Loucy (cell line): ENCODE measurements around the gene EIPR1.

Experiments used
- EZH2phosphoT487 ChIP-seq: fragments of 200-600 bp; IDR thresholded peaks from 2 replicates; pipeline ENCODE4 v1.6.1; 2018; ENCODE audit warnings: antibody characterized with exemption, mild to moderate bottlenecking, moderate library complexity, borderline replicate concordance
- TF ChIP-seq, protein P1 (sequence below): fragments of 200-600 bp; sonication (generic); conservative IDR thresholded peaks from 2 replicates; pipeline ENCODE4 v1.5.1; 2014; ENCODE audit warnings: mild to moderate bottlenecking, antibody characterized with exemption, low read length

DNA sequence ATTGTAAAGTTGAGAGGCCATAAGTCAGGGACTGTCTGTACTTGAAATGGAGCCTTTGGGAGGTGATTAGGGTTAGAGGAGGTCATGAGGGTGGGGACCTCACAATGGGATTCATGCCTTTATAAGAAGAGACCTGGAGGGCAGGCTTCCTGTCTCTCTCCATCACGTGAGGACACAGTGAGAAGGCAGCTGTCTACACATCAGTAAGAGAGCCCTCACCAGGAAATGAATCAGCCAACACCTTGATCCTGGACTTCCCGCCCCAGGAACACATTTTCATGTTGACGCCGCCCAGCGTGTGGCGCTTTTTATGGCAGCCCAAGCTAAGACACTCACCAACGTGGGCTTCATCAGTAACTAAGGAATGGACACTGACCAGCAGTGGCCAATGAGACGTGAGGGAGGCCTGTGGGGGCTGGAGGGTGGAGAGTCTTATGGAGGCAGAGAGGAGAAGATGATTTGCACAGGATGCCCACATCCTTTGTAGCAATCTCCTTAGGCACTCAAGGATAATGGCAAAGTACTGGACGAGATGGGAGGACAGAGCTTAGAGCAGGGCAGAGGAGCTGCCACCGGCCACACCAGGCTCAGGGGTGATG, 162.7 kb downstream of the EIPR1 start:
- TF ChIP-seq, protein P1, sequence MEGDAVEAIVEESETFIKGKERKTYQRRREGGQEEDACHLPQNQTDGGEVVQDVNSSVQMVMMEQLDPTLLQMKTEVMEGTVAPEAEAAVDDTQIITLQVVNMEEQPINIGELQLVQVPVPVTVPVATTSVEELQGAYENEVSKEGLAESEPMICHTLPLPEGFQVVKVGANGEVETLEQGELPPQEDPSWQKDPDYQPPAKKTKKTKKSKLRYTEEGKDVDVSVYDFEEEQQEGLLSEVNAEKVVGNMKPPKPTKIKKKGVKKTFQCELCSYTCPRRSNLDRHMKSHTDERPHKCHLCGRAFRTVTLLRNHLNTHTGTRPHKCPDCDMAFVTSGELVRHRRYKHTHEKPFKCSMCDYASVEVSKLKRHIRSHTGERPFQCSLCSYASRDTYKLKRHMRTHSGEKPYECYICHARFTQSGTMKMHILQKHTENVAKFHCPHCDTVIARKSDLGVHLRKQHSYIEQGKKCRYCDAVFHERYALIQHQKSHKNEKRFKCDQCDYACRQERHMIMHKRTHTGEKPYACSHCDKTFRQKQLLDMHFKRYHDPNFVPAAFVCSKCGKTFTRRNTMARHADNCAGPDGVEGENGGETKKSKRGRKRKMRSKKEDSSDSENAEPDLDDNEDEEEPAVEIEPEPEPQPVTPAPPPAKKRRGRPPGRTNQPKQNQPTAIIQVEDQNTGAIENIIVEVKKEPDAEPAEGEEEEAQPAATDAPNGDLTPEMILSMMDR, result no peak
- TF ChIP-seq EZH2phosphoT487, result no peak
